OCI-LY7 (cell line): ENCODE data around the gene SESN2. TPM values are rescaled to one million over a fixed set of nuclear protein-coding genes. Genes with fewer than 3 reads are reported as not detected.

Source experiments
- BruUV-seq: library from RNA; stranded (reverse); fragments of 400-500 nt; replicated peaks from 2 replicates; lab custom pipeline; 2021; lab: Mats Ljungman, UMichigan
- CTCF ChIA-PET: fragments of 300-600 bp; sonication (Branson Sonifier 250); formaldehyde crosslinking; loops from one replicate; lab custom pipeline; 2022; ENCODE audit warnings: antibody characterized with exemption; ENCODE audit not compliant: unreplicated experiment; lab: Charles Lee
- POLR2A ChIA-PET: fragments of 300-600 bp; sonication (Branson Sonifier 250); formaldehyde crosslinking; loops from one replicate; lab custom pipeline; 2022; ENCODE audit warnings: antibody characterized with exemption; lab: Charles Lee
- DNase-seq: peaks from one replicate; pipeline ENCODE4 v3.0.0-alpha.2; 2015; ENCODE audit warnings: low spot score
- H2AFZ ChIP-seq: fragments of 200-600 bp; sonication (generic), shearing (Covaris generic); 2 replicates; pipeline ENCODE4 v1.6.1; 2014; ENCODE audit warnings: mild to moderate bottlenecking, antibody characterized with exemption, low read length, moderate library complexity
- H3K27ac ChIP-seq: fragments of 200-600 bp; sonication (generic); 2 replicates; pipeline ENCODE4 v1.5.1; 2014; ENCODE audit warnings: mixed run types, low read depth, mild to moderate bottlenecking, moderate library complexity, low read length, inconsistent platforms; ENCODE audit not compliant: poor library complexity, severe bottlenecking
- H3K36me3 ChIP-seq: fragments of 200-600 bp; sonication (generic); 2 replicates; pipeline ENCODE4 v1.6.1; 2014; ENCODE audit warnings: mild to moderate bottlenecking, antibody characterized with exemption, low read length, moderate library complexity, mixed read lengths; ENCODE audit not compliant: insufficient read depth
- H3K4me1 ChIP-seq: fragments of 200-600 bp; sonication (generic); 2 replicates; pipeline ENCODE4 v1.5.1; 2014; ENCODE audit warnings: mild to moderate bottlenecking, low read length; ENCODE audit not compliant: insufficient read depth, poor library complexity, severe bottlenecking
- H3K4me2 ChIP-seq: fragments of 200-600 bp; sonication (generic); 2 replicates; pipeline ENCODE4 v1.6.1; 2014; ENCODE audit warnings: mild to moderate bottlenecking, low read length
- H3K4me3 ChIP-seq: fragments of 200-600 bp; sonication (generic); 2 replicates; pipeline ENCODE4 v1.5.1; 2014; ENCODE audit warnings: mild to moderate bottlenecking, low read depth, low read length; ENCODE audit not compliant: poor library complexity, severe bottlenecking
- H3K79me2 ChIP-seq: fragments of 200-600 bp; sonication (generic); 2 replicates; pipeline ENCODE4 v1.6.1; 2016; ENCODE audit warnings: low read depth, mild to moderate bottlenecking, low read length, moderate library complexity, mixed read lengths; ENCODE audit not compliant: insufficient read depth
- H3K9me2 ChIP-seq: fragments of 200-600 bp; sonication (generic); 2 replicates; pipeline ENCODE4 v1.6.1; 2016; ENCODE audit warnings: mild to moderate bottlenecking, low read length, mixed read lengths; ENCODE audit not compliant: insufficient read depth
- H3K9me3 ChIP-seq: fragments of 200-600 bp; sonication (generic); 2 replicates; pipeline ENCODE4 v1.6.1; 2014; ENCODE audit warnings: mild to moderate bottlenecking, mixed run types, low read length, mixed read lengths
- H4K20me1 ChIP-seq: fragments of 200-600 bp; sonication (generic); 2 replicates; pipeline ENCODE4 v1.6.1; 2014; ENCODE audit warnings: mild to moderate bottlenecking, antibody characterized with exemption, low read length, moderate library complexity, mixed read lengths; ENCODE audit not compliant: insufficient read depth
- CTCF ChIP-seq: fragments of 200-600 bp; sonication (generic); conservative IDR thresholded peaks from 2 replicates; pipeline ENCODE4 v1.5.1; 2014; ENCODE audit warnings: mild to moderate bottlenecking, antibody characterized with exemption, low read length, moderate library complexity, mixed read lengths
- EZH2phosphoT487 ChIP-seq: fragments of 200-600 bp; sonication (generic); IDR thresholded peaks from 2 replicates; pipeline ENCODE4 v1.6.1; 2018; ENCODE audit warnings: low read depth, borderline replicate concordance, mild to moderate bottlenecking, mixed run types, antibody characterized with exemption, low read length, moderate library complexity, mixed read lengths
- intact Hi-C: fragments of 100-400 bp; cut with micrococcal nuclease; formaldehyde crosslinking; loops from one replicate; pipeline ENCODE4 v1.10.0; 2022; ENCODE audit not compliant: unreplicated experiment
- total RNA-seq, 2 experiments: library from RNA; depleted of rRNA in 1 of 2; stranded (reverse); fragments of >200 nt in 1 of 2; shearing (Covaris generic) in 1 of 2; gene quantifications; 2 replicates each; pipeline ENCODE4 v1.2.3, GENCODE V29; 2014 to 2022

SESN2 gene
- total RNA-seq, 2 experiments from 2014 or later, result 22.8 to 41.2 TPM

GRCh38 chr1:28266920-28267322, 7.6 kb downstream of the SESN2 start:
- intact Hi-C loops, result no loop called here
- ChIA-PET POLR2A (interaction anchor here (0.6 to 5.0 kb wide), 7 partner anchors 18 to 314 kb away, joined by 3 to 27 read pairs (median 3); partner anchors contain the start of gene ATP5IF1), CTCF (interaction anchor here (0.5 to 1.4 kb wide), 3 partner anchors 17 to 34 kb away, joined by 3 to 4 read pairs (median 3); no protein-coding TSS in a partner anchor)
- no peak overlapping the region for H3K4me3 ChIP-seq
- DNase-seq, result no peak
- H3K36me3 ChIP-seq, result peaks cover 12% of the 10 kb centered on the region; the same call in 1 of the 2 replicates
- H3K9me3 ChIP-seq, result no peaks in the 10 kb centered on the region
- H3K9me2 ChIP-seq, result no peaks in the 10 kb centered on the region
- no TSS peak for BruUV-seq
- peaks cover 2% of the 10 kb centered on the region for H3K4me1 ChIP-seq
- peaks cover 6% of the 10 kb centered on the region; the same call in 1 of the 2 replicates for H4K20me1 ChIP-seq
- no peak overlapping the region for H3K27ac ChIP-seq
- no peak overlapping the region for H2AFZ ChIP-seq
- H3K79me2 ChIP-seq, result peaks cover 36% of the 10 kb centered on the region; the same call in 1 of the 2 replicates
- no peak overlapping the region for H3K4me2 ChIP-seq
- TF ChIP-seq CTCF, result no peak
- no peak for TF ChIP-seq EZH2phosphoT487

GRCh38 chr1:28267633-28268032, 8.3 kb downstream of the SESN2 start:
- intact Hi-C loops, result no loop called here
- POLR2A ChIA-PET, result interaction anchor here (5.0 kb wide), 1 partner anchor 18 kb away, joined by 27 read pairs; no protein-coding TSS in a partner anchor
- no peaks in the 10 kb centered on the region for H3K9me2 ChIP-seq
- H4K20me1 ChIP-seq, result peaks cover 6% of the 10 kb centered on the region; the same call in 1 of the 2 replicates
- CTCF ChIA-PET, result interaction anchor here (0.5 to 1.4 kb wide), 2 partner anchors 19 to 697 kb away, joined by 3 read pairs; no protein-coding TSS in a partner anchor
- H3K9me3 ChIP-seq, result no peaks in the 10 kb centered on the region
- no peak overlapping the region for H3K27ac ChIP-seq
- H3K79me2 ChIP-seq, result peaks cover 32% of the 10 kb centered on the region; the same call in 1 of the 2 replicates
- peaks cover 15% of the 10 kb centered on the region; the same call in 1 of the 2 replicates for H3K36me3 ChIP-seq
- no peak overlapping the region for H2AFZ ChIP-seq
- no TSS peak for BruUV-seq
- no peaks in the 10 kb centered on the region for H3K4me1 ChIP-seq
- DNase-seq, result no peak
- H3K4me3 ChIP-seq, result no peak overlapping the region
- TF ChIP-seq EZH2phosphoT487 (no peak), CTCF (no peak)
- no peak overlapping the region for H3K4me2 ChIP-seq

- H3K36me3 ChIP-seq, result peaks cover 31% of the 10 kb centered on the region
- H3K79me2 ChIP-seq, result peaks cover 20% of the 10 kb centered on the region; the same call in 1 of the 2 replicates
- no peak overlapping the region for H3K4me2 ChIP-seq
- H3K9me2 ChIP-seq, result no peaks in the 10 kb centered on the region
- CTCF ChIA-PET, result no interaction called here
- no peak overlapping the region for H3K27ac ChIP-seq
- no peak overlapping the region for H3K4me3 ChIP-seq
- H3K9me3 ChIP-seq, result no peaks in the 10 kb centered on the region
- DNase-seq, result no peak
- intact Hi-C loops, result no loop called here
- H3K4me1 ChIP-seq, result no peaks in the 10 kb centered on the region
- H2AFZ ChIP-seq, result no peak overlapping the region
- H4K20me1 ChIP-seq, result peaks cover 6% of the 10 kb centered on the region; the same call in 1 of the 2 replicates
- POLR2A ChIA-PET, result interaction anchor here (0.7 to 1.1 kb wide), 3 partner anchors 9 to 192 kb away, joined by 3 to 4 read pairs (median 3); no protein-coding TSS in a partner anchor
- TF ChIP-seq EZH2phosphoT487 (no peak), CTCF (no peak)
- BruUV-seq, result no TSS peak
These were observed 10.2 kb downstream of the SESN2 start for GRCh38 chr1:28269529-28269928.
